Duodenal mucosa (tissue), 2 donors: Measurements from ENCODE around the gene ECI2.
"Not testable (repeated sequence)": the region's sequence is repeated elsewhere in the genome, so short reads cannot be mapped to it uniquely, and the experiment has no call there.

Experiments
- H3K27ac ChIP-seq: one replicate; pipeline ENCODE4 v1.7.0; 2013; ENCODE audit warnings: low read depth, low read length
- H3K27me3 ChIP-seq, 2 donors: one replicate each; pipeline ENCODE4 v1.7.0; 2013; ENCODE audit warnings: low read length in 2 of 2, control low read depth in 1 of 2; ENCODE audit not compliant: insufficient read depth in 2 of 2, control insufficient read depth in 1 of 2
- H3K36me3 ChIP-seq, 2 donors: one replicate each; pipeline ENCODE4 v1.7.0; 2013; ENCODE audit warnings: low read length in 2 of 2, control low read depth in 1 of 2; ENCODE audit not compliant: insufficient read depth in 2 of 2, control insufficient read depth in 1 of 2
- H3K4me1 ChIP-seq, 2 donors: one replicate each; pipeline ENCODE4 v1.7.0; 2013; ENCODE audit warnings: low read length in 2 of 2, control low read depth in 1 of 2; ENCODE audit not compliant: insufficient read depth in 2 of 2, control insufficient read depth in 1 of 2
- H3K4me3 ChIP-seq, 2 donors: one replicate each; pipeline ENCODE4 v1.7.0; 2013; ENCODE audit warnings: low read length in 2 of 2, low read depth in 1 of 2
- H3K9ac ChIP-seq, 2 donors: one replicate each; pipeline ENCODE4 v1.7.0; 2013; ENCODE audit warnings: low read length in 2 of 2, low read depth in 1 of 2
- H3K9me3 ChIP-seq, 2 donors: one replicate each; pipeline ENCODE4 v1.7.0; 2013; ENCODE audit warnings: low read length in 2 of 2, control low read depth in 1 of 2; ENCODE audit not compliant: control insufficient read depth in 1 of 2

ECI2 gene

DNA sequence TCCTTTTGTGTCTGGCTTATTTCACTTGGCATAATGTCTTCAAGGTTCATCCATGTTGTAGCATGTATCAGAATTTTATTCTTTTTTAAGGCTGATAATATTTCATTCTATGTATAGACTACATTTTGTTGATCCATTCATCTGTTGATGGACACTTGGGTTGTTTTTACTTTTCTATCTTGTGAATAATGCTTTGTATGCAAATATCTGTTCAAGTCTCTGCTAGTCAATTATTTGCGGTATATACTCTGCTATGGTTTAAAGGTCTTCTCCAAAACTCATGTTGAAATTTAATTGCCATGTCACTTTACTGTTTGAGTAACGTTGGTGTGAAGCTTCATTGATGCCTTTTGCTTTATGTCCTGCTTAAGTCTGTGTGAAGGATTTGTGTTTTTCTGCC, 27.5 kb downstream of the ECI2 start:
- H3K36me3 ChIP-seq: no peaks in the 10 kb centered on the region
- H3K27me3 ChIP-seq: no peaks in the 10 kb centered on the region
- H3K4me3 ChIP-seq: no peak overlapping the region
- peaks cover 0 to 3% of the 10 kb centered on the region in 2 donors for H3K9me3 ChIP-seq
- H3K9ac ChIP-seq: no peak overlapping the region
- no peak overlapping the region for H3K27ac ChIP-seq
- peaks cover 7 to 19% of the 10 kb centered on the region in 2 donors for H3K4me1 ChIP-seq

DNA sequence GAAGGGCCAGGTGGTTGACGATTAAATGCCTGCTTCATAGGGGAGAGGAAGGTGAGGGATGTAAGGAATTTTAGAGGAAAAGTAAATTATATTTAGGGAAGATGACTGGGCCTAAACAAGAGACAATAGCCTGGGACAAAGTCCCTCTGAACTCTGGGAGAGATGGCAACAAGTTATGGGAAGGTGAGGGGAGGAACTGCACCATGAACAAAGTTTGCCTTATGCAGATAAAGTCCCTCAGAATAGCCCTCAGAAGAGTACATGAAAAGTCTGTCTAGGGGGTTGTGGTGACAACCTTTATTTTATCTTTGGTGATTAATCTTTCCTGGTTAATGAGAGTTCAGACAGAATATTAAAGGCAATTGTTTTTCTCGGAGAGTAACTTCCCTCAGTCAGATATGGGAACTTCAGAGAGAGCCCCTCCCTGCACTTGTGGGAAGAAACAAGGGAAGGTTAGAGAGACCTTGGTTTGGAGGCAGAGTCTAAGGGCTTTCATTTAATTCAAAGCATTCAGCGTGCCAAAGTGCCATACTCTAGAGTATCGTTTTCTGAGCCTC, 29.3 kb downstream of the ECI2 start:
- peaks cover 7 to 22% of the 10 kb centered on the region in 2 donors for H3K4me1 ChIP-seq
- no peaks in the 10 kb centered on the region for H3K9me3 ChIP-seq
- H3K4me3 ChIP-seq: no peak overlapping the region
- no peak overlapping the region for H3K9ac ChIP-seq
- H3K36me3 ChIP-seq: no peaks in the 10 kb centered on the region
- H3K27me3 ChIP-seq: no peaks in the 10 kb centered on the region
- no peak overlapping the region for H3K27ac ChIP-seq

DNA sequence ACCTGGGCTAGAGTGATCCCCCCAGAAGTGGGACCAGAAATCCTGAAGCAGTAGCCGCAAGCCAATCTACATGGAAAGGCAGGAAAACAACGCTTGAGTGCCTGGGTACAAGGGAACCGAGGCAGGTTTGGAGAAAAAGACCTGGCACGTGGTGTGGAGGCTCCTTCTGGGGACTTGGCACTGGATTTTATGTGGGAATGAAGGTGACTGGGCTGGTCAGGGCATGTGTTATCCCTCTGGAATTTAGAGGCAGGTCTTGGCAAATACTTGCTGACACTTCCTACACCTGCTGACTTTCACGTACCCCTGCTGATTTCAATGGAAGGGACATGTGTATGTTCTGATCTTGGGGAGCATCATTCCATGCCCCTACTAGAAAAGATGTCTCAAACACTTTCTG, 31.4 kb downstream of the ECI2 start:
- H3K27me3 ChIP-seq: no peaks in the 10 kb centered on the region
- H3K36me3 ChIP-seq: no peaks in the 10 kb centered on the region
- no peak overlapping the region for H3K4me3 ChIP-seq
- H3K4me1 ChIP-seq: peaks cover 0 to 22% of the 10 kb centered on the region in 2 donors
- H3K9me3 ChIP-seq: no peaks in the 10 kb centered on the region
- H3K9ac ChIP-seq: no peak overlapping the region
- H3K27ac ChIP-seq: no peak overlapping the region

DNA sequence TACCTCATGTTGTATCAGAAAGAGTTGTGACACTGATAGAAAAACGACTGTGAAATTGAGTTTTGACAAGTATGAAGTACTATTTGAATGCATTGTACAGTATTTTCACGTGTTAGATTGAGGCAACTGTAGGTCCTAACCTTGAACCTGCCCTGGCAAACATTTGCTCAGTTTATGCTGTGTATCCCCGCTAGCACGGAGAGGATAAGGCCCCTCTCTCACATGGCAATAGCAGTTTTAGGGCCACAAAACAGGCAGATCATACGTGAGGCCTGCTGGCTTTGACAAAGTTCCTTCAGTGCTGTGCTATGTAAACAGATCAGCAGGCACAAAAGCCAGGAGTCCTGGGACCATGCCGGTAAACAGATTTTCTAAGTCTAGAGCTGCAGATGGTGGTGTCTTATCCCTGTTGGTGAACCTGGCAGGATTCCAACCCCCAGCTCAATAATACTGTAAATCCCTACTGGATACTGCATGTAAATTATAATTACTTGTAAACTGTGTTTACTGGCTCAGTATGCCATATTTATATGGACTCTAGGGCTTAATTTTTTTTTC, 32.6 kb downstream of the ECI2 start:
- H3K9me3 ChIP-seq: no peaks in the 10 kb centered on the region

DNA sequence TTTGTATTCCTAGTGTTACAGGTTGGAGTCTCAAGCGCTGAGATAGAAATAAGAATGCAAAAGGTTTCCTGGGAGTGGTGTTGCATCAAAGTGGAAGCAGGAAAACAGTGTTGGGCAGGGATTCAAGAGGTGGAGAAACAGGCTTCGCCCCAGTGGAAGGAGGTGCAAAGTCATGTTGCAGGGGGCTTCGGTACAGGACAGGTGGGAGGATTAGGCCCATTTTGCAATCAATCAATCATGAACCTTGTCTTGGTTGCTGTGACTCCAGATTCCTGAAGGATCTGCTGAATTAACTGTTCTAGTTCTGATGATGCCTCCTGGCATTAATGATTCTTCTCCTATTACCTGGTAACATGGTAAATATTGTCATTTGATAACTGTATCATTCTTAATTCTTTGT, 34.1 kb downstream of the ECI2 start:
- peaks cover 0 to 9% of the 10 kb centered on the region in 2 donors for H3K4me1 ChIP-seq
- no peaks in the 10 kb centered on the region for H3K9me3 ChIP-seq
- H3K4me3 ChIP-seq: no peak overlapping the region
- H3K9ac ChIP-seq: no peak overlapping the region
- no peak overlapping the region for H3K27ac ChIP-seq
- H3K36me3 ChIP-seq: no peaks in the 10 kb centered on the region
- no peaks in the 10 kb centered on the region for H3K27me3 ChIP-seq

More for the DNA sequence above, 32.6 kb downstream of the ECI2 start:
- Histone ChIP-seq H3K9ac (no peak overlapping the region), H3K4me1 (peaks cover 0 to 14% of the 10 kb centered on the region in 2 donors), H3K36me3 (no peaks in the 10 kb centered on the region), H3K27me3 (no peaks in the 10 kb centered on the region), H3K27ac (no peak overlapping the region), H3K4me3 (no peak overlapping the region)

DNA sequence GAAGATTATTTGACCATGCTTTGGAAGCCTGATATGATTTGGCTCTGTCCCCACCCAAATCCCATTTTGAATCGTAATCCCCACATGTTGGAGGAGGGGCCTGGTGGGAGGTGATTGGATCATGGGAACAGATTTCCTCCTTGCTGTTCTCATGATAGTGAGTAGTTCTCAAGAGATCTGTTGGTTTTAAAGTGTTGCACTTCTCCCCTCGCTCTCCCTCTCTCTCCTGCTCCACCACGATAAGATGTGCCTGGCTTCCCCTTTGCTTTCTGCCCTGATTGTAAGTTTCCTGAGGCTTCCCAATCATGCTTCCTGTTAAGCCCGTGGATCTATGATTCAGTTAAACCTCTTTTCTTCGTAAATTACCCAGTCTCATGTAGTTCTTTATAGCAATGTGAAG, 34.7 kb downstream of the ECI2 start:
- Histone ChIP-seq H3K36me3 (no peaks in the 10 kb centered on the region), H3K4me1 (peaks cover 0 to 3% of the 10 kb centered on the region in 2 donors), H3K9ac (no peak overlapping the region)

DNA sequence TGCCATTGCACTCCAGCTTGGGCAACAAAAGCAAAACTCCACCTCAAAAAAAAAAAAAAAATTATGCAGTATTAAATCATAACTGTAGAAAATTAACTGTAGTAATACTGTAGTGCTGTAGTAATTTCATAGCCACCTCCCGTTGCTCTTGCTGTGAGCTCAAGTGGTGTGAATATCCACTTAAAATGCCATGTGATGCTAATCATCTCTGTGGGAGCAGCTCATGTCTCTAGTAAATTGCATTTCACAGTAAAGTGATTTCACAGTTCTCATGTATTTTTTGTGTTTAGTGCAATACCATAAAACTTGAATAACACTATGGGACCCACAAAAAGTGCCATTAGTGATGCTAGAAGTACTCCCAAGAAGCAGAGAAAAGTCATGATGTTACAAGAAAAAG, 42.1 kb downstream of the ECI2 start:
- Histone ChIP-seq H3K27me3 (no peaks in the 10 kb centered on the region), H3K27ac (no peak overlapping the region), H3K36me3 (no peaks in the 10 kb centered on the region), H3K9me3 (no peaks in the 10 kb centered on the region), H3K4me3 (no peak overlapping the region), H3K4me1 (peaks cover 6 to 13% of the 10 kb centered on the region in 2 donors), H3K9ac (no peak overlapping the region)

More for the DNA sequence above, 34.7 kb downstream of the ECI2 start:
- Histone ChIP-seq H3K27me3 (no peaks in the 10 kb centered on the region), H3K4me3 (no peak overlapping the region), H3K9me3 (no peaks in the 10 kb centered on the region), H3K27ac (no peak overlapping the region)

DNA sequence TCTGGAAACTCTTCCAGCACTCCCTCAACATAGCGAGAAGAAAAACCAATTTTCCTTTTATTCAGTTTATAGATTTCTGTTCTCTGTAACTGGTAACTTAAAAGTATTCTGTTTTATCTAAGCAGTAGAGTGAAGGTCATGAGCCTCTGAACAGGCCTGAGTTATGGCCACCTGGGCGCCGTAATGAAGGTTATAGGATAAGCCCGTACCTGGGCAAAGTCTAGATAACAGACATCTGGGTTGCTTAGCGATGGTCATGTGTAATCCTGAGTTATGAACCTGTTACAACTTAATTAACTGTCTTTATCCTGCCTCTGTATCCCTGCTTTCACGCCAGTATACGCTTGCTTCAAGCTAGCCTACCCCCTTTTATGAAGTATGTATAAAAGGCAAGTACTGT, 43.4 kb downstream of the ECI2 start:
- no peak overlapping the region for H3K27ac ChIP-seq
- no peak overlapping the region for H3K9ac ChIP-seq
- H3K4me3 ChIP-seq: no peak overlapping the region
- H3K4me1 ChIP-seq: peaks cover 6 to 14% of the 10 kb centered on the region in 2 donors
- no peaks in the 10 kb centered on the region for H3K36me3 ChIP-seq
- H3K27me3 ChIP-seq: no peaks in the 10 kb centered on the region
- no peaks in the 10 kb centered on the region for H3K9me3 ChIP-seq

DNA sequence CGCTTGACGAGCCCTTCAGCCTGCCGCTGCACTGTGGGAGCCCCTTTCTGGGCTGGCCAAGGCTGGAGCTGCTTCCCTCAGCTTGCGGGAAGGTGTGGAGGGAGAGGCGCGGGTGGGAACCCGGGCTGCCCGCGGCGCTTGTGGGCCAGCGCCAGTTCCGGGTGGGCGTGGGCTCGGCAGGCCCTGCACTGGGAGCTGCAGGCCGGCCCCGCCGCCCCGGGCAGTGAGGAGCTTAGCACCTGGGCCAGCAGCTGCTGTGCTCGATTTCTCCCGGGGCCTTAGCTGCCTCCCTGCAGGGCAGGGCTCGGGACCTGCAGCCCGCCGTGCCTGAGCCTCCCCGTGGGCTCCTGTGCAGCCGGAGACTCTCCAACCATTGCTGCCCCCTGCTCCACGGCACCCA, 45.3 kb downstream of the ECI2 start:
- H3K9ac ChIP-seq, H3K9me3 ChIP-seq, H3K4me3 ChIP-seq, H3K27me3 ChIP-seq, H3K27ac ChIP-seq, H3K36me3 ChIP-seq: not testable (repeated sequence)
- H3K4me1 ChIP-seq: peaks cover 6 to 20% of the 10 kb centered on the region in 2 donors

DNA sequence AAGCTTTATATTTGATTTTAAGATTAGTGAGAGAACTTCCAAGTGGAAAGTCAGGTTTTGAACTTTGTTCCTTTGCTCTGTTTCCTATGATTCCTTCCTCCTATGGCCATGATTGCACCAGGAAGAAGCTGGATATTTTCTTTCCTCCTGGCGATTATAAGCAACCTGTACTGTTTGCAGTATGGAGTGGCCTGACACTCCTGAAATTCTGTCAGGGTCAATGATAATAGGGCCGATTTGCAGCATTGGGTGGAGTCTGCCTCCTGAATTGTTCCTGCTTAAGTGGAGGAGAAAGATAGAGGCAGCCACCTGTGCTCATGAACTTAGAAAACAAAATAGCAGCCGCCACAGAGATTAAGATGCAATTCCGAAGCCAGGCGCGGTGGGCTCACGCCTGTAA, 46.7 kb downstream of the ECI2 start:
- no peak overlapping the region for H3K27ac ChIP-seq
- H3K9ac ChIP-seq: no peak overlapping the region
- H3K9me3 ChIP-seq: no peaks in the 10 kb centered on the region
- peaks cover 6 to 20% of the 10 kb centered on the region in 2 donors for H3K4me1 ChIP-seq
- H3K36me3 ChIP-seq: no peaks in the 10 kb centered on the region
- no peaks in the 10 kb centered on the region for H3K27me3 ChIP-seq
- H3K4me3 ChIP-seq: no peak overlapping the region
